HG03575 (cell line): ENCODE measurements around the gene MRPS12.

Experiments used
- ATAC-seq: cut with Tn5 transposase; IDR thresholded peaks from one replicate; pipeline ENCODE4 v1.9.1; 2021; ENCODE audit not compliant: unreplicated experiment, insufficient number of reproducible peaks, low FRiP score; ENCODE audit errors: extremely low read depth

Gene MRPS12

GRCh38 chr19:38908911-38909310 lies 21.8 kb upstream of the MRPS12 start:
- no peak for ATAC-seq

- no peak for ATAC-seq
Measured at GRCh38 chr19:38910488-38910887, 20.3 kb upstream of the MRPS12 start.

GRCh38 chr19:38911388-38912001 lies 19.2 kb upstream of the MRPS12 start:
- ATAC-seq = no peak

- no peak for ATAC-seq
Measured at GRCh38 chr19:38912600-38913514, 17.9 kb upstream of the MRPS12 start.

GRCh38 chr19:38913958-38914357 lies 16.8 kb upstream of the MRPS12 start:
- no peak for ATAC-seq

- no peak for ATAC-seq
Measured at GRCh38 chr19:38915329-38916321, 15.1 kb upstream of the MRPS12 start.

GRCh38 chr19:38917516-38917915 lies 13.2 kb upstream of the MRPS12 start:
- ATAC-seq = no peak

GRCh38 chr19:38917921-38918491 lies 12.7 kb upstream of the MRPS12 start:
- no peak for ATAC-seq

- no peak for ATAC-seq
Measured at GRCh38 chr19:38918526-38918925, 12.2 kb upstream of the MRPS12 start.

GRCh38 chr19:38919837-38920601 lies 10.7 kb upstream of the MRPS12 start:
- ATAC-seq = no peak

- no peak for ATAC-seq
Measured at GRCh38 chr19:38920602-38921419, 9.9 kb upstream of the MRPS12 start.

GRCh38 chr19:38921420-38922274 lies 9.1 kb upstream of the MRPS12 start:
- no peak for ATAC-seq

GRCh38 chr19:38922482-38922881 lies 8.3 kb upstream of the MRPS12 start:
- ATAC-seq = no peak

GRCh38 chr19:38924388-38924787 lies 6.4 kb upstream of the MRPS12 start:
- ATAC-seq = no peak

GRCh38 chr19:38928391-38929001 lies 2.2 kb upstream of the MRPS12 start:
- no peak for ATAC-seq
